Neural crest cell (in vitro differentiated cells): ENCODE data around the gene KLHL24. TPM values are rescaled to one million over a fixed set of nuclear protein-coding genes. Genes with fewer than 3 reads are reported as not detected.
A peak's percentile ranks its signal among the peaks of the same experiment; 100 is the strongest.
"Not testable (repeated sequence)": the region's sequence is repeated elsewhere in the genome, so short reads cannot be mapped to it uniquely, and the experiment has no call there.

Experiments
- DNase-seq: peaks from one replicate; pipeline ENCODE4 v3.0.0; 2021; ENCODE audit warnings: low read depth, mixed read lengths, low spot score
- H3K27ac Mint-ChIP-seq: one replicate; pipeline ENCODE4 v1.8.0; 2021; ENCODE audit warnings: mild to moderate bottlenecking, mixed read lengths; ENCODE audit not compliant: unreplicated experiment
- H3K27me3 Mint-ChIP-seq: 2 replicates; pipeline ENCODE4 v1.8.0; 2021; ENCODE audit warnings: low read depth, mild to moderate bottlenecking, mixed read lengths
- H3K36me3 Mint-ChIP-seq: 2 replicates; pipeline ENCODE4 v1.8.0; 2021; ENCODE audit warnings: low read depth, mild to moderate bottlenecking, mixed read lengths
- H3K4me1 Mint-ChIP-seq: 2 replicates; pipeline ENCODE4 v1.8.0; 2021; ENCODE audit warnings: mixed read lengths
- H3K4me3 Mint-ChIP-seq: one replicate; pipeline ENCODE4 v1.8.0; 2021; ENCODE audit warnings: mild to moderate bottlenecking, mixed read lengths
- H3K9me3 Mint-ChIP-seq: 2 replicates; pipeline ENCODE4 v1.8.0; 2021; ENCODE audit warnings: mixed read lengths
- CTCF ChIP-seq: fragments of 200-600 bp; sonication (generic); conservative IDR thresholded peaks from 2 replicates; pipeline ENCODE4 v1.5.0; 2021; ENCODE audit warnings: antibody characterized with exemption, mild to moderate bottlenecking
- total RNA-seq: library from RNA; stranded (reverse); gene quantifications from 2 replicates; pipeline ENCODE4 v1.2.1, GENCODE V29; 2021

Gene KLHL24
- total RNA-seq, 1 donor from 2014 or later = 19.0 TPM

- H3K9me3 Mint-ChIP-seq = no peaks in the 10 kb centered on the region
- H3K27me3 Mint-ChIP-seq = no peaks in the 10 kb centered on the region
- H3K4me3 Mint-ChIP-seq = peak overlapping the region; percentile 36
- no peak for DNase-seq
- peaks cover 6% of the 10 kb centered on the region for H3K4me1 Mint-ChIP-seq
- TF ChIP-seq CTCF = no peak
- H3K36me3 Mint-ChIP-seq = no peaks in the 10 kb centered on the region
- peak overlapping the region; percentile 27 for H3K27ac Mint-ChIP-seq
Observed at GRCh38 chr3:183631715-183632114, 3.7 kb upstream of the KLHL24 start.

- not testable (repeated sequence) for DNase-seq
Observed at GRCh38 chr3:183632725-183633124, 2.7 kb upstream of the KLHL24 start.

GRCh38 chr3:183634707-183635106, 716 bp upstream of the KLHL24 start:
- Mint-ChIP-seq H3K9me3 (no peaks in the 10 kb centered on the region), H3K4me3 (peak overlapping the region; percentile 99), H3K4me1 (peaks cover 22% of the 10 kb centered on the region), H3K27me3 (no peaks in the 10 kb centered on the region), H3K36me3 (no peaks in the 10 kb centered on the region), H3K27ac (no peak overlapping the region)
- DNase-seq = no peak
- no peak for TF ChIP-seq CTCF

More at GRCh38 chr3:183632725-183633124, 2.7 kb upstream of the KLHL24 start:
- peak overlapping the region; percentile 16 for H3K4me3 Mint-ChIP-seq
- not testable (repeated sequence) for H3K9me3 Mint-ChIP-seq, H3K27ac Mint-ChIP-seq, H3K27me3 Mint-ChIP-seq, H3K36me3 Mint-ChIP-seq
- H3K4me1 Mint-ChIP-seq = peaks cover 15% of the 10 kb centered on the region

- Mint-ChIP-seq H3K9me3 (no peaks in the 10 kb centered on the region), H3K27me3 (no peaks in the 10 kb centered on the region), H3K27ac (peak overlapping the region; percentile 96), H3K4me3 (peak overlapping the region; percentile 99), H3K36me3 (no peaks in the 10 kb centered on the region), H3K4me1 (peaks cover 22% of the 10 kb centered on the region)
- DNase-seq = no peak
- TF ChIP-seq CTCF = no peak
Observed at GRCh38 chr3:183635107-183635430, 354 bp upstream of the KLHL24 start.

GRCh38 chr3:183636221-183637105, 1.0 kb downstream of the KLHL24 start:
- H3K4me1 Mint-ChIP-seq = peaks cover 22% of the 10 kb centered on the region
- peak overlapping the region; percentile 97 for H3K27ac Mint-ChIP-seq
- no peaks in the 10 kb centered on the region for H3K9me3 Mint-ChIP-seq
- DNase-seq = peak; percentile 81
- H3K27me3 Mint-ChIP-seq = no peaks in the 10 kb centered on the region
- peak overlapping the region; percentile 99 for H3K4me3 Mint-ChIP-seq
- no peaks in the 10 kb centered on the region for H3K36me3 Mint-ChIP-seq
- TF ChIP-seq CTCF = no peak

GRCh38 chr3:183637106-183637486, 1.7 kb downstream of the KLHL24 start:
- DNase-seq = no peak
- Mint-ChIP-seq H3K4me1 (peaks cover 22% of the 10 kb centered on the region), H3K27me3 (no peaks in the 10 kb centered on the region), H3K4me3 (peak overlapping the region; percentile 99), H3K36me3 (no peaks in the 10 kb centered on the region), H3K27ac (peak overlapping the region; percentile 84), H3K9me3 (no peaks in the 10 kb centered on the region)
- TF ChIP-seq CTCF = no peak

- Mint-ChIP-seq H3K27ac (peak overlapping the region; percentile 15), H3K4me1 (peaks cover 22% of the 10 kb centered on the region), H3K4me3 (peak overlapping the region; percentile 99)
- DNase-seq, H3K9me3 Mint-ChIP-seq, H3K27me3 Mint-ChIP-seq, H3K36me3 Mint-ChIP-seq: not testable (repeated sequence)
Observed at GRCh38 chr3:183637633-183638032, 2.2 kb downstream of the KLHL24 start.
